Thyroid gland (tissue), 4 donors: ENCODE data around the gene PPP1R1B.

Source experiments
- CTCF ChIP-seq, 6 experiments: fragments of 200-600 bp in 3 of 6; fragments of 450-650 bp in 3 of 6; sonication (generic) in 3 of 6; IDR thresholded peaks; one replicate each; pipeline ENCODE4 v1.5.1; 2016 to 2019; ENCODE audit warnings: antibody characterized with exemption in 6 of 6, mild to moderate bottlenecking in 2 of 6, inconsistent platforms in 1 of 6, moderate library complexity in 1 of 6
- POLR2A ChIP-seq, 2 donors: fragments of 450-650 bp; IDR thresholded peaks; one replicate each; pipeline ENCODE4 v1.6.1; 2017; ENCODE audit warnings: antibody characterized with exemption in 2 of 2, mild to moderate bottlenecking in 2 of 2, moderate library complexity in 1 of 2

GRCh38 chr17:39617100-39617445, 9.7 kb upstream of the PPP1R1B start:
- no peak for TF ChIP-seq CTCF (IDR thresholded peaks at IDR 0.05)
- TF ChIP-seq POLR2A (IDR thresholded peaks at IDR 0.05): no peak
